Astrocyte of the spinal cord (primary cell): ENCODE measurements around the gene LSM14A.
"Not testable (repeated sequence)": the region's sequence is repeated elsewhere in the genome, so short reads cannot be mapped to it uniquely, and the experiment has no call there.

ENCODE experiments used
- DNase-seq: peaks from one replicate; pipeline ENCODE4 v3.0.0; 2011; ENCODE audit warnings: low read depth, low spot score
- H3K4me3 ChIP-seq: 2 replicates; pipeline ENCODE4 v1.5.1; 2011; ENCODE audit warnings: low read depth, mild to moderate bottlenecking, low read length, moderate library complexity
- in situ Hi-C: cut with HindIII; loops from 2 replicates; pipeline ENCODE4 v1.10.0; 2017; ENCODE audit warnings: low sequenced_read_pairs
- TF ChIP-seq, protein P1 (sequence below): IDR thresholded peaks from 2 replicates; pipeline ENCODE4 v1.5.1; 2012; ENCODE audit warnings: low read depth, mild to moderate bottlenecking, low read length, inconsistent platforms

LSM14A gene

DNA sequence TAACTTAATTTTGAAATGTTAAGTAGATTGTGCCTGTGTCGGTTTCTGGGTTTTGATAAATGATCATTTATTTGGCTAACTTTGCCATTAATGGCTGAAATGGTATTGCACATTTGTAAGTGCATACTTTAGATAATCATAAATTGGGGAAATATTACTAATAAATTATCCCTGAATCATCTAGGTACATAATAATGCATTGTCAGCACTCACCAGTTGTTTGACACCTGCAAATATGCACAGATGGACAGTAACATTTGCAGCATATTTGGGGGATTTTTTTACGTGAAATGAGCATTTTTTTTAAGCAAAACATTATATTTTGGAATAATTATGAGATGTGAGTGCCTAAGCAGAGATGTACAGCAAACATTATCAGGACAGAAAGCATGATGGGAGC lies 41.0 kb downstream of the LSM14A start:
- no peak overlapping the region for H3K4me3 ChIP-seq
- in situ Hi-C loops: no loop called here
- DNase-seq: no peak
- TF ChIP-seq, protein P1, sequence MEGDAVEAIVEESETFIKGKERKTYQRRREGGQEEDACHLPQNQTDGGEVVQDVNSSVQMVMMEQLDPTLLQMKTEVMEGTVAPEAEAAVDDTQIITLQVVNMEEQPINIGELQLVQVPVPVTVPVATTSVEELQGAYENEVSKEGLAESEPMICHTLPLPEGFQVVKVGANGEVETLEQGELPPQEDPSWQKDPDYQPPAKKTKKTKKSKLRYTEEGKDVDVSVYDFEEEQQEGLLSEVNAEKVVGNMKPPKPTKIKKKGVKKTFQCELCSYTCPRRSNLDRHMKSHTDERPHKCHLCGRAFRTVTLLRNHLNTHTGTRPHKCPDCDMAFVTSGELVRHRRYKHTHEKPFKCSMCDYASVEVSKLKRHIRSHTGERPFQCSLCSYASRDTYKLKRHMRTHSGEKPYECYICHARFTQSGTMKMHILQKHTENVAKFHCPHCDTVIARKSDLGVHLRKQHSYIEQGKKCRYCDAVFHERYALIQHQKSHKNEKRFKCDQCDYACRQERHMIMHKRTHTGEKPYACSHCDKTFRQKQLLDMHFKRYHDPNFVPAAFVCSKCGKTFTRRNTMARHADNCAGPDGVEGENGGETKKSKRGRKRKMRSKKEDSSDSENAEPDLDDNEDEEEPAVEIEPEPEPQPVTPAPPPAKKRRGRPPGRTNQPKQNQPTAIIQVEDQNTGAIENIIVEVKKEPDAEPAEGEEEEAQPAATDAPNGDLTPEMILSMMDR: no peak

DNA sequence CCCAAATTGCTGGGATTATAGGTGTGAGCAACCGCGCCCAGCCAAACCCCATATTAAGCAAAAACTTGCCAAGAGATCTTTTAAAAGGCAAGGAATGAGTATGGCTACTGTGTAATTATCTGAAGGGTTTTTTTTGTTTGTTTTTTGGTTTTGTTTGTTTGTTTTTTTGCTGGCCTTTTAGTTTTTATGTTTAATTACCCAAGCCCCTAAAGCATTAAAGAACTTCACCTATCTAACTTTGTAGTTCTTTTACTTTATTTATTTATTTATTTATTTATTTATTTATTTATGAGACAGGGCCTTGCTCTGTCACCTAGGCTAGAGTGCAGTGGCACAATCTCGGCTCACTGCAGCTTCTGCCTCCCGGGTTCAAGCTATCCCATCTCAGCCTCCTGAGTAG lies 41.7 kb downstream of the LSM14A start:
- DNase-seq: no peak
- in situ Hi-C loops: no loop called here
- TF ChIP-seq, protein P1: no peak
- H3K4me3 ChIP-seq: no peak overlapping the region

DNA sequence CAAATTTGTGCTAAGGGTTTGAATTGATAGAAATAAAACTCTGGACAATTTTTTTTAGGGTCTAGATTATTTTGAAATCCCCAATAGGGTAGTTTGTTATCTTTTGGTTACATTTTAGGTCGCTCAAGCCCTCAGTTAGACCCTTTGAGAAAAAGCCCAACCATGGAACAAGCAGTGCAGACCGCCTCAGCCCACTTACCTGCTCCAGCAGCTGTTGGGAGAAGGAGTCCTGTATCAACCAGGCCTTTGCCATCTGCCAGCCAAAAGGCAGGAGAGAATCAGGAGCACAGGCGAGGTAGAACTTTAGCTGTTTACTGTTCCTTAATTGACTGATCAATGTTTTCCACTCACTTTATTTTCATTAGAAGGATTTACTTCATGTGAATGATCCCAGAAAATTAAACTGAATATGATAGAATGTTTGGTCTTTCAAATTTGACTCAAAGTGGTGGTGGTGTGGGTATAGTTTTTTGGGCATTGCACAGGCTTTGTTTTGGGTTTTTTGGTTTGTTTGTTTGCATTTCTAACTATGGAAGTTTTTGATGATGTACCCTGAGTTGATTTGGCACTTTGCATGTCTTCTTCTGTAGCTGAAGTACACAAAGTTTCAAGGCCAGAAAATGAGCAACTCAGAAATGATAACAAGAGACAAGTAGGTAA lies 42.8 kb downstream of the LSM14A start:
- TF ChIP-seq, protein P1: no peak

DNA sequence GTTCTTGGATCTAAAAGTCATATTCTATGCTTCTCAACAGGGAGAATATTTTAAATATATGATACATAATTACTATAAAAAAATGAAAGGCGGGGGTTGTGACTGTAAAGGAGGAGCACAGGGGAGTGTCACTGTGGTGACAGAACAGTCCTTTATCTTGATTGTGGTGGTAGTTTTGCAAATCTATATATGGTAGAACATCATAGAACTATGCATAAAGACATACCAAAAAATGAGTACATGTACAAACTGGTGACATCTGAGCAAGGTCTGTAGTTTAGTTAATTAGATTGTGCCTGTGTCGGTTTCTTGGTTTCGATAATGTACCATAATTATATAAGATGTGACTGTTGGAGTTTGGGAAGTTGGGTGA lies 43.3 kb downstream of the LSM14A start:
- TF ChIP-seq, protein P1: no peak
- no peak for DNase-seq
- in situ Hi-C loops: no loop called here
- no peak overlapping the region for H3K4me3 ChIP-seq

More for the DNA sequence above, 42.8 kb downstream of the LSM14A start:
- DNase-seq: no peak
- no peak overlapping the region for H3K4me3 ChIP-seq
- in situ Hi-C loops: no loop called here

DNA sequence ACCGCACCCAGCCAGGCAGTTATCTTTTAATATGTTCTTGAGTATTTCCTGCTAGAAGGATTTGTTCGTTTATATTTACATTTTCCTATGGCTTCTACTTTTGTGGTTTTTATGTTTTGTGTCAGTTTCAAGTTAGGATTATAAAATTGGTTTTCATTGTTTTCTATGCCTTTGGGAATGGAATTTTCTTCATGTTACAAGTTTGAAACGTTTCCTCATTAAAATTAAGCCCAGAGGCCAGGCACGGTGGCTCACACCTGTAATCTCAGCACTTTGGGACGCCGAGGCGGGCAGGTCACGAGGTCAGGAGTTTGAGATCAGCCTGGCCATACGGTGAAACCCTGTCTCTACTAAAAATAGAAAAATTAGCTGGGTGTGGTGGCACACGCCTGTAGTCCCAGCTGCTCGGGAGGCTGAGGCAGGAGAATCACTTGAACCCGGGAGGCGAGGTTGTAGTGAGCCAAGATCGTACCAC lies 44.5 kb downstream of the LSM14A start:
- H3K4me3 ChIP-seq, DNase-seq, in situ Hi-C loops: not testable (repeated sequence)

DNA sequence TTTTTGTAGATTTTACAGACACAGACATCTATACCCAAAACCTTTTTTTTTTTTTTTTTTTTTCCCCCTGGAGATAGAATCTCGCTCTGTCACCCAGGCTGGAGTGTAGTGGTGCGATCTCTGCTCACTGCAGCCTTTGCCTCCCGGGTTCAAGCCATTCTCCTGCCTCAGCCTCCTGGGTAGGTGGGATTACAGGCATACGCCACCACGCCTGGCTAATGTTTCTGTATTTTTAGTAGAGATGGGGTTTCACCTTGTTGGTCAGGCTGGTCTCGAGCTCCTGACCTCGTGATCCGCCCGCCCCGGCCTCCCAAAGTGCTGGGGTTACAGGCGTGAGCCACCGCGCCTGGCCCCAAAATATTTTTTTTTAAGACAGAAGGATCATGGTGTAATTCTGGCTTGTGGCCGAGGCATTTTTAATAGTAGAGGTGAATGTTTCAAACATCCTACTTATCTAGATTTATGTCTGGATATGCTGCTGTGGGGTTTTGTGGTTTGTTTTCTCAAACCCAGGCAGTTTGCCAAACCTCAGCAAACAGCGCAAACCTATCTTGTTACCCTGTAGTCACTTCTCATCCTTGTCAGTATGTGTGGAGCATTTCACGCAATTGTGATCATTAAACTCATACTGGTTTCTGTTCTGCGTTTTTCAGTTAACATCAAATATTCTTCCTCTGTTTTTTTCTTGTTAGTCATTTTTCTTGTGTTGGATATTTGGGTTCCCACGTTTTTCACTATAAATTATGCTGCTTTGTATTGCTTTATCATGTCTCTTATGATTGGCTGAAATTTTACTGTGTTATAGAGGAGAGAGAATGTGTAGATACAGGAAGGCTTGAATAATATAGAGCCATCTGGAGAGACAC lies 45.9 kb downstream of the LSM14A start:
- no peak overlapping the region for H3K4me3 ChIP-seq
- TF ChIP-seq, protein P1: no peak
- in situ Hi-C loops: no loop called here
- peak; percentile 98 for DNase-seq

DNA sequence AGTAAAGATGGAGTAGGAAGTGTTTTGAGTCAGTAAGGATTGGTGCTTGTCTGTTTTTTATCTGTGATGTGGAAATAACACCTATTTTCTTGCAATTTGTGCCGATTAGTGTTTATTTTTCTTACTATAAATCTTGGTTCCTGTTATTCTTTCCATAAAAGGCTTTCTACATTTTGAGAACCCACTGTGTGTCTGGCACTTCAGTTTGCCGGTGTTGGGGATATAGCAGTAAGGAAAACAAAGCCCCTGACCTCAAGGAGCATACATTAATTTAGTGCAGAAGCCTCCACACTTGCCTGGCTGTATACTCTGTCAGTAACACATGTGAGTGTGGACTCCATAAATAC lies 46.5 kb downstream of the LSM14A start:
- TF ChIP-seq, protein P1: no peak
- no peak for DNase-seq
- in situ Hi-C loops: no loop called here
- no peak overlapping the region for H3K4me3 ChIP-seq
